ENCODE results near the gene GOLGA7B. TPM values are rescaled to one million over a fixed set of nuclear protein-coding genes. Genes with fewer than 3 reads are reported as not detected.

GOLGA7B gene
- total and polyA plus RNA-seq, 9 of the 15 experiments (the other 6 are each of a cell fraction or from before 2014, with no cell fraction given): 0.03 to 0.07 (median 0.04) TPM; not detected in 3

GRCh38 chr10:97914837-97915211 lies 65.2 kb downstream of the GOLGA7B start (continued):
- TF ChIP-seq, protein P1, sequence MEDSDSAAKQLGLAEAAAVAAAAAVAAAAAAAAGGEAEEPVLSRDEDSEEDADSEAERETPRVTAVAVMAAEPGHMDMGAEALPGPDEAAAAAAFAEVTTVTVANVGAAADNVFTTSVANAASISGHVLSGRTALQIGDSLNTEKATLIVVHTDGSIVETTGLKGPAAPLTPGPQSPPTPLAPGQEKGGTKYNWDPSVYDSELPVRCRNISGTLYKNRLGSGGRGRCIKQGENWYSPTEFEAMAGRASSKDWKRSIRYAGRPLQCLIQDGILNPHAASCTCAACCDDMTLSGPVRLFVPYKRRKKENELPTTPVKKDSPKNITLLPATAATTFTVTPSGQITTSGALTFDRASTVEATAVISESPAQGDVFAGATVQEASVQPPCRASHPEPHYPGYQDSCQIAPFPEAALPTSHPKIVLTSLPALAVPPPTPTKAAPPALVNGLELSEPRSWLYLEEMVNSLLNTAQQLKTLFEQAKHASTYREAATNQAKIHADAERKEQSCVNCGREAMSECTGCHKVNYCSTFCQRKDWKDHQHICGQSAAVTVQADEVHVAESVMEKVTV (CRISPR knock-in tag; IDR thresholded peaks at IDR 0.05): peak; percentile 67
- no peak for TF ChIP-seq ZNF444 (CRISPR knock-in tag; IDR thresholded peaks at IDR 0.05)
- TF ChIP-seq, protein P2, sequence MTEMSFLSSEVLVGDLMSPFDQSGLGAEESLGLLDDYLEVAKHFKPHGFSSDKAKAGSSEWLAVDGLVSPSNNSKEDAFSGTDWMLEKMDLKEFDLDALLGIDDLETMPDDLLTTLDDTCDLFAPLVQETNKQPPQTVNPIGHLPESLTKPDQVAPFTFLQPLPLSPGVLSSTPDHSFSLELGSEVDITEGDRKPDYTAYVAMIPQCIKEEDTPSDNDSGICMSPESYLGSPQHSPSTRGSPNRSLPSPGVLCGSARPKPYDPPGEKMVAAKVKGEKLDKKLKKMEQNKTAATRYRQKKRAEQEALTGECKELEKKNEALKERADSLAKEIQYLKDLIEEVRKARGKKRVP (CRISPR knock-in tag; IDR thresholded peaks at IDR 0.05): no peak
- no peak for TF ChIP-seq ILK (tag; IDR thresholded peaks at IDR 0.05; ENCODE audit: borderline replicate concordance, low read depth)
- TF ChIP-seq SRSF9 (IDR thresholded peaks at IDR 0.05; ENCODE audit: borderline replicate concordance, low read depth, low read length): no peak
- TF ChIP-seq CHD4 (IDR thresholded peaks at IDR 0.05; ENCODE audit: insufficient read depth, insufficient replicate concordance, low read depth, low read length, poor library complexity, severe bottlenecking): no peak
- TF ChIP-seq MCM5 (IDR thresholded peaks at IDR 0.05; ENCODE audit: low read depth): no peak
- peak; percentile 77 to 88 (median 85) for TF ChIP-seq CTCF (IDR thresholded peaks at IDR 0.05 in 2 of 3, conservative IDR thresholded peaks at IDR 0.05 in 1 of 3; ENCODE audit: insufficient read depth in 2 of 3, low read depth in 1 of 3, low read length in 3 of 3)

Measured in K562 (cell line).